GM12878 (cell line): ENCODE measurements around the gene HSPBAP1.

Source experiments
- CHD2 ChIP-seq: IDR thresholded peaks from 2 replicates; pipeline ENCODE4 v1.6.1; 2011; ENCODE audit warnings: low read depth, low read length, improper control_type of control experiment, borderline replicate concordance
- CTCF ChIP-seq, 3 experiments: IDR thresholded peaks in 2 of 3; conservative IDR thresholded peaks in 1 of 3; 2 replicates each; pipeline ENCODE4 v1.5.1; 2011; ENCODE audit warnings: low read depth in 3 of 3, low read length in 3 of 3, mild to moderate bottlenecking in 3 of 3, control low read depth in 2 of 3, moderate library complexity in 2 of 3, inconsistent platforms in 1 of 3, mixed read lengths in 1 of 3; ENCODE audit not compliant: control insufficient read depth in 2 of 3, insufficient read depth in 1 of 3; ENCODE audit errors: extremely low read depth in 1 of 3
- DPF2 ChIP-seq: fragments of 450-650 bp; IDR thresholded peaks from 2 replicates; pipeline ENCODE4 v1.6.1; 2017; ENCODE audit warnings: mild to moderate bottlenecking
- EZH2 ChIP-seq: IDR thresholded peaks from 2 replicates; pipeline ENCODE4 v1.6.1; 2012; ENCODE audit warnings: low read depth, mild to moderate bottlenecking, control low read depth, inconsistent platforms, low read length, borderline replicate concordance; ENCODE audit not compliant: control insufficient read depth
- FOXM1 ChIP-seq: IDR thresholded peaks from 2 replicates; pipeline ENCODE4 v1.6.1; 2012; ENCODE audit warnings: low read depth, mild to moderate bottlenecking, inconsistent platforms, low read length, moderate library complexity
- NFYB ChIP-seq: IDR thresholded peaks from 2 replicates; pipeline ENCODE4 v1.6.1; 2011; ENCODE audit warnings: low read depth, mild to moderate bottlenecking, low read length, improper control_type of control experiment, moderate library complexity; ENCODE audit not compliant: insufficient read depth
- NRF1 ChIP-seq: conservative IDR thresholded peaks from 2 replicates; pipeline ENCODE4 v1.6.1; 2011; ENCODE audit warnings: mild to moderate bottlenecking, low read depth, low read length, improper control_type of control experiment
- TAF1 ChIP-seq: IDR thresholded peaks from 2 replicates; pipeline ENCODE4 v1.6.1; 2011; ENCODE audit warnings: mild to moderate bottlenecking, low read depth, low read length, borderline replicate concordance
- ZBTB11 ChIP-seq: fragments of 450-650 bp; formaldehyde crosslinking; IDR thresholded peaks from 2 replicates; pipeline ENCODE4 v1.5.0; 2022; ENCODE audit warnings: mild to moderate bottlenecking, missing genetic modification characterization

GRCh38 chr3:122794779-122795673, 1.4 kb upstream of the HSPBAP1 start, which contains the start of gene SLC49A4:
- TF ChIP-seq TAF1 (0 out of 2 replicates have a peak, but pooled peaks have one; percentile 22), NRF1 (peak; percentile 74), FOXM1 (no peak), DPF2 (peak; percentile 75), NFYB (no peak), CTCF (IDR thresholded peaks at IDR 0.05 in 2 of 3, conservative IDR thresholded peaks at IDR 0.05 in 1 of 3; ENCODE audit: control insufficient read depth in 2 of 3, extremely low read depth in 1 of 3, insufficient read depth in 1 of 3, low read depth in 3 of 3, low read length in 3 of 3) (no peak), ZBTB11 (CRISPR knock-in tag) (no peak), CHD2 (no peak), EZH2 (no peak)
